Measurements from ENCODE around the gene LIPC.

DNA sequence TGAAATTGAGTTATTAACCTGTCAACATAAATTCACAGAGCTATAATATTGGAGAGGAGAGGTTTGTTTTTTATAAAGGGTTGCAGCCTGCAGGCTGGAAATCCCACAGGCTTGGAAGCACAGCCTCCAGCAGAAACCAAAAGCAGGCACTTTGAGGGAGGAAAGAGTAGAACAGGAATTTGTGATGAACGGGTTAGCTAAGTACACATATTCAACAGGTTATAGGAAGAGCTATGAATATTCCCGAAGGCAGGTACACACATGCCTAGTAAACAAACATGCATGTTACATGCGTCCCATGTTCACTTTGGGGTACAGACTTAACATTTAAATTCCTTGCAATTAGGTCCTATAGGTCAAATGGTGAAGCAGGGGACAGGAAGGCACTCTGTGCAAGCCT lies 25.9 kb upstream of the LIPC start:
- TF ChIP-seq RCOR1 (IDR thresholded peaks at IDR 0.05; ENCODE audit: low read depth, low read length) (no peak), POLR2AphosphoS2 (conservative IDR thresholded peaks at IDR 0.05; ENCODE audit: low read length) (no peak), POLR2A (IDR thresholded peaks at IDR 0.05; ENCODE audit: low read length) (no peak), MYC (IDR thresholded peaks at IDR 0.05; ENCODE audit: borderline replicate concordance, low read length) (no peak), HOXA7 (CRISPR knock-in tag; IDR thresholded peaks at IDR 0.05) (no peak), CEBPB (IDR thresholded peaks at IDR 0.05) (no peak), JUNB (IDR thresholded peaks at IDR 0.05) (no peak), KDM1A (IDR thresholded peaks at IDR 0.05; ENCODE audit: low read depth) (no peak), RNF2 (IDR thresholded peaks at IDR 0.05; ENCODE audit: borderline replicate concordance, low read depth) (no peak), ZC3H11A (IDR thresholded peaks at IDR 0.05) (no peak), EP300 (IDR thresholded peaks at IDR 0.05) (no peak)
- TF ChIP-seq, protein P1, sequence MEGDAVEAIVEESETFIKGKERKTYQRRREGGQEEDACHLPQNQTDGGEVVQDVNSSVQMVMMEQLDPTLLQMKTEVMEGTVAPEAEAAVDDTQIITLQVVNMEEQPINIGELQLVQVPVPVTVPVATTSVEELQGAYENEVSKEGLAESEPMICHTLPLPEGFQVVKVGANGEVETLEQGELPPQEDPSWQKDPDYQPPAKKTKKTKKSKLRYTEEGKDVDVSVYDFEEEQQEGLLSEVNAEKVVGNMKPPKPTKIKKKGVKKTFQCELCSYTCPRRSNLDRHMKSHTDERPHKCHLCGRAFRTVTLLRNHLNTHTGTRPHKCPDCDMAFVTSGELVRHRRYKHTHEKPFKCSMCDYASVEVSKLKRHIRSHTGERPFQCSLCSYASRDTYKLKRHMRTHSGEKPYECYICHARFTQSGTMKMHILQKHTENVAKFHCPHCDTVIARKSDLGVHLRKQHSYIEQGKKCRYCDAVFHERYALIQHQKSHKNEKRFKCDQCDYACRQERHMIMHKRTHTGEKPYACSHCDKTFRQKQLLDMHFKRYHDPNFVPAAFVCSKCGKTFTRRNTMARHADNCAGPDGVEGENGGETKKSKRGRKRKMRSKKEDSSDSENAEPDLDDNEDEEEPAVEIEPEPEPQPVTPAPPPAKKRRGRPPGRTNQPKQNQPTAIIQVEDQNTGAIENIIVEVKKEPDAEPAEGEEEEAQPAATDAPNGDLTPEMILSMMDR (IDR thresholded peaks at IDR 0.05): no peak
- TF ChIP-seq, protein P2, sequence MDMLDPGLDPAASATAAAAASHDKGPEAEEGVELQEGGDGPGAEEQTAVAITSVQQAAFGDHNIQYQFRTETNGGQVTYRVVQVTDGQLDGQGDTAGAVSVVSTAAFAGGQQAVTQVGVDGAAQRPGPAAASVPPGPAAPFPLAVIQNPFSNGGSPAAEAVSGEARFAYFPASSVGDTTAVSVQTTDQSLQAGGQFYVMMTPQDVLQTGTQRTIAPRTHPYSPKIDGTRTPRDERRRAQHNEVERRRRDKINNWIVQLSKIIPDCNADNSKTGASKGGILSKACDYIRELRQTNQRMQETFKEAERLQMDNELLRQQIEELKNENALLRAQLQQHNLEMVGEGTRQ (IDR thresholded peaks at IDR 0.05): no peak
